OCI-LY3 (cell line): ENCODE data around the gene CNIH2.

ENCODE experiments used
- H2AFZ ChIP-seq: fragments of 200-600, 300-600 bp; shearing (Covaris generic); 2 replicates; pipeline ENCODE4 v1.6.0; 2014; ENCODE audit warnings: antibody characterized with exemption, low read depth, low read length
- H3K27ac ChIP-seq: fragments of 200-600, 300-600 bp; sonication (generic); 2 replicates; pipeline ENCODE4 v1.5.1; 2014; ENCODE audit warnings: mild to moderate bottlenecking, low read length, moderate library complexity, mixed read lengths
- H3K27me3 ChIP-seq: fragments of 200-600, 300-600 bp; sonication (generic); 2 replicates; pipeline ENCODE4 v1.6.1; 2014; ENCODE audit warnings: low read depth, low read length, mixed read lengths
- H3K36me3 ChIP-seq: fragments of 200-600, 300-600 bp; sonication (generic); replicated peaks from 2 replicates; pipeline ENCODE3; 2014; ENCODE audit warnings: low read depth, low read length, mixed read lengths
- H3K4me1 ChIP-seq: fragments of 300-600, 200-600 bp; sonication (generic); 2 replicates; pipeline ENCODE4 v1.6.1; 2014; ENCODE audit warnings: low read length, mixed read lengths
- H3K4me2 ChIP-seq: fragments of 200-600, 300-600 bp; sonication (generic); 2 replicates; pipeline ENCODE4 v1.6.1; 2014; ENCODE audit warnings: low read length, mixed read lengths
- H3K4me3 ChIP-seq: fragments of 300-600, 200-600 bp; sonication (generic); 2 replicates; pipeline ENCODE4 v1.5.1; 2014; ENCODE audit warnings: antibody characterized with exemption, mild to moderate bottlenecking, low read length, moderate library complexity
- H3K79me2 ChIP-seq: fragments of 300-600, 200-600 bp; shearing (Covaris generic); 2 replicates; pipeline ENCODE4 v1.6.1; 2014; ENCODE audit warnings: mild to moderate bottlenecking, low read length, mixed read lengths
- H3K9ac ChIP-seq: fragments of 300-600, 200-600 bp; shearing (Covaris generic); 2 replicates; pipeline ENCODE4 v1.6.0; 2014; ENCODE audit warnings: mild to moderate bottlenecking, low read length, moderate library complexity
- H3K9me3 ChIP-seq: fragments of 200-600, 300-600 bp; shearing (Covaris generic); 2 replicates; pipeline ENCODE4 v1.6.1; 2014; ENCODE audit warnings: low read length, mixed read lengths; ENCODE audit not compliant: insufficient read depth
- H4K20me1 ChIP-seq: fragments of 200-600, 300-600 bp; sonication (generic); 2 replicates; pipeline ENCODE4 v1.6.1; 2016; ENCODE audit warnings: low read length, mixed read lengths; ENCODE audit not compliant: insufficient read depth
- EZH2phosphoT487 ChIP-seq: fragments of 200-600 bp; shearing (Covaris generic); IDR thresholded peaks from 2 replicates; pipeline ENCODE4 v1.6.1; 2018; ENCODE audit warnings: antibody characterized with exemption, mixed run types, low read depth
- TF ChIP-seq, protein P1 (sequence below): fragments of 200-600, 300-600 bp; sonication (generic); IDR thresholded peaks from 2 replicates; pipeline ENCODE4 v1.5.1; 2014; ENCODE audit warnings: antibody characterized with exemption, low read length, low read depth

The CNIH2 gene

GRCh38 chr11:66311965-66312548, 34.1 kb downstream of the CNIH2 start:
- Histone ChIP-seq H3K27ac (no peak overlapping the region), H3K36me3 (no peaks in the 10 kb centered on the region), H3K27me3 (peaks cover 3% of the 10 kb centered on the region; the same call in 1 of the 2 replicates), H2AFZ (peak overlapping the region; percentile 66; the same call in 1 of the 2 replicates), H3K9me3 (no peaks in the 10 kb centered on the region), H3K9ac (no peak overlapping the region), H3K79me2 (no peaks in the 10 kb centered on the region), H3K4me2 (peak overlapping the region; percentile 59), H4K20me1 (no peaks in the 10 kb centered on the region), H3K4me3 (peak overlapping the region; percentile 69), H3K4me1 (peaks cover under 1% of the 10 kb centered on the region)
- TF ChIP-seq, protein P1, sequence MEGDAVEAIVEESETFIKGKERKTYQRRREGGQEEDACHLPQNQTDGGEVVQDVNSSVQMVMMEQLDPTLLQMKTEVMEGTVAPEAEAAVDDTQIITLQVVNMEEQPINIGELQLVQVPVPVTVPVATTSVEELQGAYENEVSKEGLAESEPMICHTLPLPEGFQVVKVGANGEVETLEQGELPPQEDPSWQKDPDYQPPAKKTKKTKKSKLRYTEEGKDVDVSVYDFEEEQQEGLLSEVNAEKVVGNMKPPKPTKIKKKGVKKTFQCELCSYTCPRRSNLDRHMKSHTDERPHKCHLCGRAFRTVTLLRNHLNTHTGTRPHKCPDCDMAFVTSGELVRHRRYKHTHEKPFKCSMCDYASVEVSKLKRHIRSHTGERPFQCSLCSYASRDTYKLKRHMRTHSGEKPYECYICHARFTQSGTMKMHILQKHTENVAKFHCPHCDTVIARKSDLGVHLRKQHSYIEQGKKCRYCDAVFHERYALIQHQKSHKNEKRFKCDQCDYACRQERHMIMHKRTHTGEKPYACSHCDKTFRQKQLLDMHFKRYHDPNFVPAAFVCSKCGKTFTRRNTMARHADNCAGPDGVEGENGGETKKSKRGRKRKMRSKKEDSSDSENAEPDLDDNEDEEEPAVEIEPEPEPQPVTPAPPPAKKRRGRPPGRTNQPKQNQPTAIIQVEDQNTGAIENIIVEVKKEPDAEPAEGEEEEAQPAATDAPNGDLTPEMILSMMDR: peak; percentile 37; the same call in 1 of the 2 replicates
- no peak for TF ChIP-seq EZH2phosphoT487

- H3K4me3 ChIP-seq: peak overlapping the region; percentile 69
- peaks cover 8% of the 10 kb centered on the region for H3K4me1 ChIP-seq
- H3K4me2 ChIP-seq: peak overlapping the region; percentile 59
- H3K9ac ChIP-seq: no peak overlapping the region
- H3K9me3 ChIP-seq: no peaks in the 10 kb centered on the region
- H3K27me3 ChIP-seq: no peaks in the 10 kb centered on the region; the same call in 1 of the 2 replicates
- H4K20me1 ChIP-seq: no peaks in the 10 kb centered on the region
- H3K36me3 ChIP-seq: no peaks in the 10 kb centered on the region
- no peak overlapping the region for H3K27ac ChIP-seq
- H3K79me2 ChIP-seq: no peaks in the 10 kb centered on the region
- H2AFZ ChIP-seq: peak overlapping the region; percentile 66; the same call in 1 of the 2 replicates
- TF ChIP-seq, protein P1: no peak
- no peak for TF ChIP-seq EZH2phosphoT487
Observed at GRCh38 chr11:66312549-66313320, 34.8 kb downstream of the CNIH2 start.

DNA sequence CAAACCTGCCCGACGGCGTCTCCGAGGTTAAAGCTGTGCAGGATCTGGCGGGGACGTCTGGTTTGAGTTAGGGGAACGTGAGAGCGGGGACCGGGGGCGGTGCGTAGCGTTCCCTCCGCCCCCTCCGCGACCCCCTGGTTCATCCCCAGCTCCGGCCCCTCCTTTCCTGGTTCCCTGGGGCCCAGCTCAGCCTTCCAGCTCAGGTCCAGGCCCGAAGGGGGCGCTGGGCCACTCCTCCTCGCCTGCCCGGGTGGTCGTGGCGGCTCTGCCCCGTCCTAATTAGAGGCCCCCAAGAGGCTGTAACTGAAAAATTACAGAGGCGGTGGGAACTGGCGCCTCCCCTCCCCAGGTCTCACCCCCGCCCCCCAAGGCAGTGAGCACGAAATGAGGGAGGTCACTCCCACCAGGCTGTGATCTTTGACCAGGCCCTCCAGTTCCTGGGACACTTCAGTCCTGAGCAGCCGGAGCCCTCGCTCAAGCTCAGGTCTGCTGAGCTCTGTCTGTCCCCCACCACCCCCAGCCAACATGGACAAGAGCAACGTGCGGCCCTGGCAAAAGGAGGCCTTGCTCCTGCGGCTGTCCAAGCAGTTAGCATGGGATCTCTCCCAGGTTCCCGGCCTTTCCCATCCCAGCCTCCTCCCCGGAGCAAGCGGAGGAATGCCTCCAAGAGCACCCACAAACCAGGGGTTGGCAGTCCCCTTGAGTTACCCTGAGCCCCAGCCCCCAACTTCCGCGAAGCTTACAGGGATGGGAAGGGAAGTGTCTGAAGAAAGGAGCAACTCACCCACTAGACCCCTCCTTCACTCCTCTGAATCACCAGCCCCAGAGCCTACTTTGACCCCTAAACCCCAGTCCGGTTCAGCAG, 35.6 kb downstream of the CNIH2 start:
- Histone ChIP-seq H3K27me3 (no peaks in the 10 kb centered on the region; the same call in 1 of the 2 replicates), H3K9ac (no peak overlapping the region), H3K9me3 (no peaks in the 10 kb centered on the region), H3K4me1 (peaks cover 16% of the 10 kb centered on the region), H3K36me3 (no peaks in the 10 kb centered on the region), H4K20me1 (no peaks in the 10 kb centered on the region), H3K4me2 (peak overlapping the region; percentile 59), H2AFZ (no peak overlapping the region), H3K4me3 (peak overlapping the region; percentile 69), H3K27ac (no peak overlapping the region), H3K79me2 (no peaks in the 10 kb centered on the region)
- TF ChIP-seq EZH2phosphoT487: no peak
- TF ChIP-seq, protein P1: no peak

DNA sequence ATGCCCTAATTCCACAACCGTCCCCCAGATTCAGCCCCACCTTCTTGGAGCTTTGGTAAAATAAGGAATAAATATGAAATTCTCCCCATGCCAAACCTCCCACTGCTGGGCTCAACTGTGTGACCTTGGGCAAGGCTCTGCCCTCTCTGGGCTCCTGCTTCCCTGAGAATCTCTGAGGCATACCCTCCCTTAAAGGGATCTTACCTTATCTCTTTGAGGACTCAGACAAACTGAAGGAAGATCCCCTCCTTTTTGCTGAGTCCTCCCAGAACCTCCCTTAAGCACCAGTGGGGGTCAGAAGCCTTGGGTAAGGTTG, 36.2 kb downstream of the CNIH2 start:
- H2AFZ ChIP-seq: no peak overlapping the region
- no peaks in the 10 kb centered on the region for H4K20me1 ChIP-seq
- no peaks in the 10 kb centered on the region for H3K79me2 ChIP-seq
- H3K4me3 ChIP-seq: no peak overlapping the region
- H3K9ac ChIP-seq: no peak overlapping the region
- H3K4me1 ChIP-seq: peaks cover 21% of the 10 kb centered on the region
- TF ChIP-seq, protein P1: no peak
- H3K36me3 ChIP-seq: no peaks in the 10 kb centered on the region
- H3K27ac ChIP-seq: no peak overlapping the region
- no peaks in the 10 kb centered on the region for H3K9me3 ChIP-seq
- H3K27me3 ChIP-seq: no peaks in the 10 kb centered on the region; the same call in 1 of the 2 replicates
- no peak overlapping the region for H3K4me2 ChIP-seq
